HepG2 (cell line): ENCODE measurements around the gene PCNX1. TPM values are rescaled to one million over a fixed set of nuclear protein-coding genes. Genes with fewer than 3 reads are reported as not detected.

Source experiments
- ATAC-seq: fragments of 200-7000 bp; cut with Tn5 transposase; 3 replicates; pipeline ENCODE4 v1.9.1; 2020; ENCODE audit warnings: mild to moderate bottlenecking, moderate library complexity
- BruUV-seq: library from RNA; stranded (reverse); fragments of 400-500 nt; replicated peaks from 2 replicates; lab custom pipeline; 2021; lab: Mats Ljungman, UMichigan
- CTCF ChIA-PET: fragments of 300-600 bp; formaldehyde crosslinking; extraction: SDS; loops from one replicate; lab custom pipeline; 2021; ENCODE audit warnings: low total read pairs, inconsistent platforms, low intra/inter-chr PET ratio; lab: Yijun Ruan, JAX
- POLR2A ChIA-PET: fragments of 350-600 bp; sonication (Branson Sonifier 250); formaldehyde crosslinking; loops from one replicate; lab custom pipeline; 2020; ENCODE audit warnings: antibody characterized with exemption, inconsistent platforms; lab: Yijun Ruan, JAX
- DNase-seq: peaks from one replicate; pipeline ENCODE4 v3.0.0-alpha.2; 2015; ENCODE audit warnings: low spot score
- FAIRE-seq: peaks from 3 replicates; lab custom pipeline; 2011; peaks lifted over from hg19 to GRCh38; lab: Jason Lieb, UNC
- H2AFZ ChIP-seq: one replicate; pipeline ENCODE4 v1.6.1; 2011; ENCODE audit warnings: low read length, inconsistent platforms
- H3K27ac ChIP-seq: fragments of 300-600 bp; 3 replicates; pipeline ENCODE4 v1.8.0; 2011; ENCODE audit warnings: mixed run types, mild to moderate bottlenecking, mixed read lengths, low read length, inconsistent platforms; ENCODE audit not compliant: insufficient read depth; ENCODE audit errors: extremely low read length
- H3K27me3 ChIP-seq, 2 experiments: fragments of 200-600 bp in 1 of 2; 2 replicates in 1 of 2; 3 replicates in 1 of 2; pipeline versions ENCODE4 v1.6.0 to v1.8.0; 2011; ENCODE audit warnings: low read length in 2 of 2, mild to moderate bottlenecking in 2 of 2, moderate library complexity in 2 of 2, inconsistent platforms in 1 of 2; ENCODE audit not compliant: insufficient read depth in 2 of 2, control insufficient read depth in 1 of 2
- H3K36me3 ChIP-seq, 2 experiments: fragments of 200-600 bp in 1 of 2; replicated peaks in 1 of 2; 2 replicates in 1 of 2; 3 replicates in 1 of 2; pipeline versions ENCODE4 v1.5.1 to v1.8.0; 2011; ENCODE audit warnings: low read length in 2 of 2, inconsistent platforms in 1 of 2; ENCODE audit not compliant: insufficient read depth in 2 of 2, control insufficient read depth in 1 of 2
- H3K4me1 ChIP-seq: 2 replicates; pipeline ENCODE4 v1.5.1; 2012; ENCODE audit warnings: low read length, inconsistent platforms; ENCODE audit not compliant: insufficient read depth
- H3K4me2 ChIP-seq: 2 replicates; pipeline ENCODE4 v1.6.0; 2011; ENCODE audit warnings: low read depth, low read length, inconsistent platforms
- H3K4me3 ChIP-seq, 3 experiments: fragments of 200-600 bp in 1 of 3; sonication (generic), shearing (Covaris generic) in 1 of 3; replicated peaks in 1 of 3; 2 replicates each; pipeline ENCODE4 v1.5.1; 2011 to 2016; ENCODE audit warnings: low read length in 3 of 3, inconsistent platforms in 2 of 3, low read depth in 2 of 3, mild to moderate bottlenecking in 2 of 3, control low read depth in 1 of 3, mixed read lengths in 1 of 3; ENCODE audit not compliant: insufficient read depth in 1 of 3
- H3K79me2 ChIP-seq: one replicate; pipeline ENCODE4 v1.6.1; 2011; ENCODE audit warnings: low read length, inconsistent platforms; ENCODE audit not compliant: insufficient read depth
- H3K9ac ChIP-seq: 2 replicates; pipeline ENCODE4 v1.6.0; 2011; ENCODE audit warnings: mild to moderate bottlenecking, low read depth, low read length, inconsistent platforms; ENCODE audit not compliant: insufficient read depth
- H3K9me3 ChIP-seq: 2 replicates; pipeline ENCODE4 v1.5.1; 2012; ENCODE audit warnings: mild to moderate bottlenecking, low read length
- H4K20me1 ChIP-seq: 2 replicates; pipeline ENCODE4 v1.6.0; 2011; ENCODE audit warnings: inconsistent platforms, mild to moderate bottlenecking, low read length, moderate library complexity; ENCODE audit not compliant: insufficient read depth
- ASH2L ChIP-seq: fragments of 300-600, 200-600 bp; sonication (generic); IDR thresholded peaks from 2 replicates; pipeline ENCODE4 v1.7.0; 2017; ENCODE audit warnings: low read depth, mild to moderate bottlenecking, moderate library complexity, mixed read lengths, low read length; ENCODE audit not compliant: insufficient read length
- CEBPG ChIP-seq: IDR thresholded peaks from 2 replicates; pipeline ENCODE4 v1.6.1; 2016
- EEA1 ChIP-seq: sonication (generic); formaldehyde crosslinking; IDR thresholded peaks from 2 replicates; pipeline ENCODE4 v1.5.1; 2020; ENCODE audit warnings: mild to moderate bottlenecking, missing genetic modification reagents, borderline replicate concordance
- GABPB1 ChIP-seq: IDR thresholded peaks from 2 replicates; pipeline ENCODE4 v1.6.1; 2016; ENCODE audit warnings: mild to moderate bottlenecking, missing genetic modification reagents, moderate library complexity, missing compliant biosample characterization
- JUN ChIP-seq: sonication (generic); formaldehyde crosslinking; IDR thresholded peaks from 2 replicates; pipeline ENCODE4 v1.4.0; 2020; ENCODE audit warnings: mild to moderate bottlenecking, missing genetic modification reagents
- MAFG ChIP-seq: sonication (generic); formaldehyde crosslinking; IDR thresholded peaks from 2 replicates; pipeline ENCODE4 v1.5.1; 2020; ENCODE audit warnings: mild to moderate bottlenecking, missing genetic modification reagents
- NR2F2 ChIP-seq: IDR thresholded peaks from 2 replicates; pipeline ENCODE4 v1.6.1; 2012; ENCODE audit warnings: low read depth, inconsistent platforms, borderline replicate concordance
- PHF21A ChIP-seq: sonication (generic); formaldehyde crosslinking; IDR thresholded peaks from 2 replicates; pipeline ENCODE4 v1.5.0; 2020; ENCODE audit warnings: mild to moderate bottlenecking, missing genetic modification reagents
- PPARG ChIP-seq: conservative IDR thresholded peaks from 2 replicates; pipeline ENCODE4 v1.6.1; 2016; ENCODE audit warnings: missing biosample characterization, missing genetic modification reagents
- RXRA ChIP-seq: sonication (generic); formaldehyde crosslinking; IDR thresholded peaks from 2 replicates; pipeline ENCODE4 v1.5.1; 2020; ENCODE audit warnings: missing genetic modification reagents
- SIN3B ChIP-seq: fragments of 150-350 bp; IDR thresholded peaks from 2 replicates; pipeline ENCODE4 v1.6.1; 2014; ENCODE audit warnings: low read length
- SNAPC2 ChIP-seq: sonication (generic); formaldehyde crosslinking; IDR thresholded peaks from 2 replicates; pipeline ENCODE4 v1.8.1; 2022; ENCODE audit warnings: mild to moderate bottlenecking, missing genetic modification reagents
- TEAD2 ChIP-seq: sonication (generic); formaldehyde crosslinking; IDR thresholded peaks from 2 replicates; pipeline ENCODE4 v1.9.0; 2021; ENCODE audit warnings: missing genetic modification reagents
- TOE1 ChIP-seq: sonication (generic); formaldehyde crosslinking; IDR thresholded peaks from 2 replicates; pipeline ENCODE4 v1.4.0; 2020; ENCODE audit warnings: mild to moderate bottlenecking, missing genetic modification reagents
- ZBTB39 ChIP-seq: sonication (generic); formaldehyde crosslinking; IDR thresholded peaks from 2 replicates; pipeline ENCODE4 v1.5.0; 2020; ENCODE audit warnings: missing genetic modification reagents
- ZMYM2 ChIP-seq: sonication (generic); formaldehyde crosslinking; IDR thresholded peaks from 2 replicates; pipeline ENCODE4 v1.8.0; 2022; ENCODE audit warnings: mild to moderate bottlenecking, missing genetic modification reagents
- ZNF317 ChIP-seq: sonication (generic); formaldehyde crosslinking; IDR thresholded peaks from 2 replicates; pipeline ENCODE4 v1.5.0; 2020; ENCODE audit warnings: mild to moderate bottlenecking, missing genetic modification reagents
- ZNF672 ChIP-seq: sonication (generic); formaldehyde crosslinking; IDR thresholded peaks from 2 replicates; pipeline ENCODE4 v1.8.1; 2022; ENCODE audit warnings: missing genetic modification reagents
- WGBS: methylation state at CpG from one replicate; pipeline ENCODE4 v1.1.6; 2017; ENCODE audit warnings: low lambda C conversion rate; 5-methylcytosine and 5-hydroxymethylcytosine counted together
- in situ Hi-C: cut with HindIII; loops from 2 replicates; pipeline ENCODE4 v1.10.0; 2017; ENCODE audit warnings: low pct_unique_long_range_greater_than_20kb; ENCODE audit not compliant: extremely low pct_ligation_motif_present
- intact Hi-C: fragments of 100-400 bp; cut with micrococcal nuclease; formaldehyde crosslinking; loops from one replicate; pipeline ENCODE4 v1.10.0; 2022; ENCODE audit not compliant: unreplicated experiment
- polyA plus RNA-seq, 8 experiments: library from polyadenylated mRNA; depleted of rRNA in 3 of 8; stranded (reverse) in 7 of 8; unstranded in 1 of 8; fragments of >200 nt; fragmentation: Illumina TruSeq in 4 of 8; extraction: Trizol in 4 of 8; gene quantifications; 2 replicates each; pipeline versions ENCODE4 v1.2.1 to v1.2.3, GENCODE V29; 2011 to 2016; ENCODE audit warnings: low read depth in 4 of 8, missing spikeins in 1 of 8, mixed read lengths in 1 of 8; ENCODE audit not compliant: insufficient read depth in 1 of 8
- total RNA-seq, 5 experiments: library from RNA; depleted of rRNA; stranded (reverse); fragments of >200 nt; fragmentation: Illumina TruSeq; extraction: Trizol; gene quantifications; 2 replicates each; pipeline ENCODE4 v1.2.3, GENCODE V29; 2016; ENCODE audit warnings: low read depth in 1 of 5
- TF ChIP-seq, protein P1 (sequence below): IDR thresholded peaks from 2 replicates; pipeline ENCODE4 v1.6.1; 2016; ENCODE audit warnings: missing compliant biosample characterization, missing genetic modification reagents, borderline replicate concordance
- TF ChIP-seq, protein P2 (sequence below): IDR thresholded peaks from 2 replicates; pipeline ENCODE4 v1.6.1; 2016; ENCODE audit warnings: low read depth
- TF ChIP-seq, protein P3 (sequence below): sonication (generic); IDR thresholded peaks from 2 replicates; pipeline ENCODE4 v1.6.1; 2016; ENCODE audit warnings: low read depth, borderline replicate concordance

Gene PCNX1
- total and polyA plus RNA-seq, 2 of the 13 experiments (the other 11 are each of a cell fraction or from before 2014, with no cell fraction given) = 24.9 to 30.3 TPM

- peaks cover 63% of the 10 kb centered on the region for H3K79me2 ChIP-seq
- H3K27me3 ChIP-seq = no peaks in the 10 kb centered on the region
- ChIA-PET CTCF (no interaction called here), POLR2A (interaction anchor here (2.4 kb wide), 1 partner anchor 27 kb away, joined by 7 read pairs; the partner anchor contains the start of gene PCNX1)
- no peak overlapping the region; a peak in 1 of 6 replicates for H3K4me3 ChIP-seq
- DNase-seq (peak; percentile 29), FAIRE-seq (peak; percentile 49), ATAC-seq (peak; percentile 95)
- H3K27ac ChIP-seq = peak overlapping the region; percentile 46
- H3K4me1 ChIP-seq = peaks cover 38% of the 10 kb centered on the region
- no peak overlapping the region for H2AFZ ChIP-seq
- 14% methylated on average over 2 of the region's 2 CpGs for WGBS
- H4K20me1 ChIP-seq = peaks cover 25% of the 10 kb centered on the region
- intact Hi-C loops (no loop called here), in situ Hi-C loops (no loop called here)
- H3K4me2 ChIP-seq = peak overlapping the region; percentile 21
- no peaks in the 10 kb centered on the region for H3K9me3 ChIP-seq
- no peak overlapping the region for H3K9ac ChIP-seq
- no peaks in the 10 kb centered on the region for H3K36me3 ChIP-seq
- no TSS peak for BruUV-seq
- TF ChIP-seq EEA1 (CRISPR knock-in tag) (no peak), PPARG (peak; percentile 66; the same call in 1 of the 2 replicates), ZNF317 (peak; percentile 64; the same call in 1 of the 2 replicates), PHF21A (CRISPR knock-in tag) (0 out of 2 replicates have a peak, but pooled peaks have one; percentile 22), SNAPC2 (CRISPR knock-in tag) (no peak), ZNF672 (CRISPR knock-in tag) (no peak), SIN3B (no peak), ZMYM2 (0 out of 2 replicates have a peak, but pooled peaks have one; percentile 28), TEAD2 (CRISPR knock-in tag) (no peak), CEBPG (no peak), RXRA (CRISPR knock-in tag) (no peak), JUN (no peak), ZBTB39 (no peak), GABPB1 (CRISPR knock-in tag) (no peak), NR2F2 (no peak), ASH2L (peak; percentile 13), TOE1 (no peak), MAFG (CRISPR knock-in tag) (no peak)
- TF ChIP-seq, protein P1, sequence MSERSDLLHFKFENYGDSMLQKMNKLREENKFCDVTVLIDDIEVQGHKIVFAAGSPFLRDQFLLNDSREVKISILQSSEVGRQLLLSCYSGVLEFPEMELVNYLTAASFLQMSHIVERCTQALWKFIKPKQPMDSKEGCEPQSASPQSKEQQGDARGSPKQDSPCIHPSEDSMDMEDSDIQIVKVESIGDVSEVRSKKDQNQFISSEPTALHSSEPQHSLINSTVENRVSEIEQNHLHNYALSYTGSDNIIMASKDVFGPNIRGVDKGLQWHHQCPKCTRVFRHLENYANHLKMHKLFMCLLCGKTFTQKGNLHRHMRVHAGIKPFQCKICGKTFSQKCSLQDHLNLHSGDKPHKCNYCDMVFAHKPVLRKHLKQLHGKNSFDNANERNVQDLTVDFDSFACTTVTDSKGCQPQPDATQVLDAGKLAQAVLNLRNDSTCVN (CRISPR knock-in tag) = no peak
- TF ChIP-seq, protein P2, sequence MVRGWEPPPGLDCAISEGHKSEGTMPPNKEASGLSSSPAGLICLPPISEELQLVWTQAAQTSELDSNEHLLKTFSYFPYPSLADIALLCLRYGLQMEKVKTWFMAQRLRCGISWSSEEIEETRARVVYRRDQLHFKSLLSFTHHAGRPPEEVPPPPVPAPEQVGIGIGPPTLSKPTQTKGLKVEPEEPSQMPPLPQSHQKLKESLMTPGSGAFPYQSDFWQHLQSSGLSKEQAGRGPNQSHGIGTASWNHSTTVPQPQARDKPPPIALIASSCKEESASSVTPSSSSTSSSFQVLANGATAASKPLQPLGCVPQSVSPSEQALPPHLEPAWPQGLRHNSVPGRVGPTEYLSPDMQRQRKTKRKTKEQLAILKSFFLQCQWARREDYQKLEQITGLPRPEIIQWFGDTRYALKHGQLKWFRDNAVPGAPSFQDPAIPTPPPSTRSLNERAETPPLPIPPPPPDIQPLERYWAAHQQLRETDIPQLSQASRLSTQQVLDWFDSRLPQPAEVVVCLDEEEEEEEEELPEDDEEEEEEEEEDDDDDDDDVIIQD (CRISPR knock-in tag) = 0 out of 2 replicates have a peak, but pooled peaks have one; percentile 13
- TF ChIP-seq, protein P3, sequence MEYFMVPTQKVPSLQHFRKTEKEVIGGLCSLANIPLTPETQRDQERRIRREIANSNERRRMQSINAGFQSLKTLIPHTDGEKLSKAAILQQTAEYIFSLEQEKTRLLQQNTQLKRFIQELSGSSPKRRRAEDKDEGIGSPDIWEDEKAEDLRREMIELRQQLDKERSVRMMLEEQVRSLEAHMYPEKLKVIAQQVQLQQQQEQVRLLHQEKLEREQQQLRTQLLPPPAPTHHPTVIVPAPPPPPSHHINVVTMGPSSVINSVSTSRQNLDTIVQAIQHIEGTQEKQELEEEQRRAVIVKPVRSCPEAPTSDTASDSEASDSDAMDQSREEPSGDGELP = peak; percentile 81
Observed at GRCh38 chr14:70934502-70935134, 27.4 kb downstream of the PCNX1 start.
